Right ventricle myocardium superior (tissue), 1 donor: ENCODE results near the gene HTR3E. TPM values are rescaled to one million over a fixed set of nuclear protein-coding genes. Genes with fewer than 3 reads are reported as not detected.
"Not testable (repeated sequence)": the region's sequence is repeated elsewhere in the genome, so short reads cannot be mapped to it uniquely, and the experiment has no call there.

Source experiments
- ATAC-seq: fragments of 200-7000 bp; cut with Tn5 transposase; one replicate; pipeline ENCODE4 v1.9.1; 2020; ENCODE audit warnings: mild to moderate bottlenecking; ENCODE audit not compliant: poor library complexity
- DNase-seq: peaks from one replicate; pipeline ENCODE4 v3.0.0-alpha.2; 2020
- intact Hi-C: fragments of 100-400 bp; cut with DNase I; formaldehyde crosslinking; loops from one replicate; pipeline ENCODE4 v1.11.2; 2022
- total RNA-seq: library from RNA; stranded (reverse); fragmentation: NEBNext Ultra II Directional; extraction: Animal tissue kit (Norgen Biotek cat#: 25700); gene quantifications from one replicate; pipeline ENCODE4 v1.2.1, GENCODE V29; 2021
- donor health status: DM: no; HTN: yes; CAD: no; lungs with severe emphysema.

HTR3E gene
- total RNA-seq, 1 donor from 2014 or later = not detected

- intact Hi-C loops = no loop called here
- DNase-seq (no peak), ATAC-seq (no peak)
These were observed 3.2 kb downstream of the HTR3E start for GRCh38 chr3:184099806-184100686.

- intact Hi-C loops = no loop called here
- ATAC-seq = no peak
These were observed 13.5 kb downstream of the HTR3E start for GRCh38 chr3:184110316-184110725.

GRCh38 chr3:184116017-184116416, 19.2 kb downstream of the HTR3E start:
- no peak for DNase-seq
- intact Hi-C loops = no loop called here
- ATAC-seq = no peak

More at GRCh38 chr3:184110316-184110725, 13.5 kb downstream of the HTR3E start:
- no peak for DNase-seq

- DNase-seq (no peak), ATAC-seq (no peak)
- intact Hi-C loops = no loop called here
These were observed 20.8 kb downstream of the HTR3E start for GRCh38 chr3:184117636-184118035.

GRCh38 chr3:184121031-184121430, 24.2 kb downstream of the HTR3E start:
- DNase-seq, intact Hi-C loops, ATAC-seq: not testable (repeated sequence)

- ATAC-seq = no peak
- no peak for DNase-seq
- intact Hi-C loops = no loop called here
These were observed 29.1 kb downstream of the HTR3E start for GRCh38 chr3:184126006-184126405.

GRCh38 chr3:184129012-184129411, 32.1 kb downstream of the HTR3E start:
- ATAC-seq = no peak
- DNase-seq = no peak
- intact Hi-C loops = no loop called here

GRCh38 chr3:184132945-184133344, 36.1 kb downstream of the HTR3E start:
- no peak for ATAC-seq
- intact Hi-C loops = loop anchor here (10.0 kb wide), 1 partner anchor 238 kb away; no protein-coding TSS in a partner anchor
- no peak for DNase-seq

- intact Hi-C loops = loop anchor here (10.0 kb wide), 1 partner anchor 239 kb away; no protein-coding TSS in a partner anchor
- DNase-seq = peak; percentile 91
- peak; percentile 89 for ATAC-seq
These were observed 37.2 kb downstream of the HTR3E start for GRCh38 chr3:184133840-184134745.

GRCh38 chr3:184134746-184135148, 37.9 kb downstream of the HTR3E start:
- no peak for DNase-seq
- peak; percentile 33 for ATAC-seq
- intact Hi-C loops = loop anchor here (5.0 to 10.0 kb wide), 2 partner anchors 113 to 240 kb away; partner anchors contain the start of genes ALG3 and EEF1AKMT4

GRCh38 chr3:184135149-184135910, 38.5 kb downstream of the HTR3E start, which contains the start of gene EIF2B5:
Gene EIF2B5 (plus strand): TSS chr3:184135358. CDS start chr3:184135386, 28 bp downstream.
- ATAC-seq (peak; percentile 97), DNase-seq (peak; percentile 95)
- intact Hi-C loops = loop anchor here (5.0 to 10.0 kb wide), 2 partner anchors 112 to 241 kb away; partner anchors contain the start of genes ALG3 and EEF1AKMT4

GRCh38 chr3:184135911-184136260, 39.0 kb downstream of the HTR3E start:
- ATAC-seq = no peak
- intact Hi-C loops = loop anchor here (5.0 to 10.0 kb wide), 2 partner anchors 111 to 241 kb away; partner anchors contain the start of genes ALG3 and EEF1AKMT4

GRCh38 chr3:184140436-184140835, 43.6 kb downstream of the HTR3E start:
- no peak for ATAC-seq
- DNase-seq = no peak
- intact Hi-C loops = no loop called here

More at GRCh38 chr3:184135911-184136260, 39.0 kb downstream of the HTR3E start:
- DNase-seq = no peak

GRCh38 chr3:184142199-184142598, 45.3 kb downstream of the HTR3E start:
- intact Hi-C loops = no loop called here
- DNase-seq (no peak), ATAC-seq (no peak)

- ATAC-seq (no peak), DNase-seq (no peak)
- intact Hi-C loops = no loop called here
These were observed 46.5 kb downstream of the HTR3E start for GRCh38 chr3:184143327-184143726.

- ATAC-seq (no peak), DNase-seq (no peak)
- intact Hi-C loops = no loop called here
These were observed 47.6 kb downstream of the HTR3E start for GRCh38 chr3:184144505-184144904.

- DNase-seq (peak; percentile 77), ATAC-seq (peak; percentile 74)
- intact Hi-C loops = no loop called here
These were observed 48.3 kb downstream of the HTR3E start for GRCh38 chr3:184145111-184145524.

GRCh38 chr3:184145751-184146270, 48.9 kb downstream of the HTR3E start:
- intact Hi-C loops = no loop called here

More at GRCh38 chr3:184145751-184146270, 48.9 kb downstream of the HTR3E start:
- no peak for ATAC-seq
- no peak for DNase-seq
